IMR-90 (cell line): ENCODE data around the gene MIER2. TPM values are rescaled to one million over a fixed set of nuclear protein-coding genes. Genes with fewer than 3 reads are reported as not detected.

ENCODE experiments used
- ATAC-seq: fragments of 200-7000 bp; cut with Tn5 transposase; 2 replicates; pipeline ENCODE4 v1.9.1; 2020; ENCODE audit warnings: low read depth, mild to moderate bottlenecking, moderate library complexity
- BruUV-seq: library from RNA; stranded (reverse); fragments of 400-500 nt; replicated peaks from 2 replicates; lab custom pipeline; 2021; lab: Mats Ljungman, UMichigan
- CTCF ChIA-PET: fragments of 300-600 bp; formaldehyde crosslinking; extraction: SDS; loops from one replicate; lab custom pipeline; 2021; ENCODE audit warnings: antibody characterized with exemption; lab: Yijun Ruan, JAX
- POLR2A ChIA-PET: fragments of 300-600 bp; sonication (Branson Sonifier 250); formaldehyde crosslinking; loops from one replicate; lab custom pipeline; 2022; ENCODE audit warnings: antibody characterized with exemption; ENCODE audit not compliant: unreplicated experiment; lab: Charles Lee
- DNase-seq: peaks from one replicate; pipeline ENCODE4 v3.0.0; 2013
- H2AFZ ChIP-seq: replicated peaks from 2 replicates; pipeline ENCODE3; 2013; ENCODE audit warnings: low read length, mild to moderate bottlenecking; ENCODE audit not compliant: poor library complexity
- H2AK5ac ChIP-seq: 2 replicates; pipeline ENCODE4 v1.6.1; 2013; ENCODE audit warnings: low read depth, low read length, inconsistent platforms
- H2AK9ac ChIP-seq: replicated peaks from 2 replicates; pipeline ENCODE3; 2013; ENCODE audit warnings: mild to moderate bottlenecking, low read depth, low read length, moderate library complexity; ENCODE audit not compliant: poor library complexity
- H2BK120ac ChIP-seq: 2 replicates; pipeline ENCODE4 v1.6.1; 2013; ENCODE audit warnings: low read depth, low read length, inconsistent platforms
- H2BK15ac ChIP-seq: 3 replicates; pipeline ENCODE4 v1.6.1; 2013; ENCODE audit warnings: low read depth, low read length, inconsistent platforms
- H2BK20ac ChIP-seq: 2 replicates; pipeline ENCODE4 v1.6.1; 2013; ENCODE audit warnings: low read depth, mild to moderate bottlenecking, inconsistent platforms, low read length, moderate library complexity
- H2BK5ac ChIP-seq: 2 replicates; pipeline ENCODE4 v1.6.1; 2013; ENCODE audit warnings: mild to moderate bottlenecking, low read depth, low read length, inconsistent platforms; ENCODE audit not compliant: poor library complexity, severe bottlenecking
- H3K14ac ChIP-seq: replicated peaks from 2 replicates; pipeline ENCODE4 v1.6.1; 2013; ENCODE audit warnings: low read depth, low read length, inconsistent platforms
- H3K18ac ChIP-seq: 2 replicates; pipeline ENCODE4 v1.6.1; 2013; ENCODE audit warnings: low read depth, low read length, control low read depth
- H3K23ac ChIP-seq: 2 replicates; pipeline ENCODE4 v1.6.1; 2013; ENCODE audit warnings: low read depth, low read length, inconsistent platforms
- H3K27ac ChIP-seq: 2 replicates; pipeline ENCODE4 v1.5.1; 2013; ENCODE audit warnings: mild to moderate bottlenecking, control low read depth, low read length; ENCODE audit not compliant: insufficient read depth
- H3K27me3 ChIP-seq: 2 replicates; pipeline ENCODE4 v1.6.1; 2013; ENCODE audit warnings: low read length; ENCODE audit not compliant: control insufficient read depth, insufficient read depth
- H3K36me3 ChIP-seq: 2 replicates; pipeline ENCODE4 v1.6.1; 2013; ENCODE audit warnings: low read length, mixed read lengths; ENCODE audit not compliant: control insufficient read depth, insufficient read depth
- H3K4ac ChIP-seq: 2 replicates; pipeline ENCODE4 v1.6.1; 2013; ENCODE audit warnings: low read depth, low read length, inconsistent platforms
- H3K4me1 ChIP-seq: 2 replicates; pipeline ENCODE4 v1.6.1; 2013; ENCODE audit warnings: low read length, mixed read lengths; ENCODE audit not compliant: control insufficient read depth, insufficient read depth
- H3K4me2 ChIP-seq: 2 replicates; pipeline ENCODE4 v1.6.1; 2013; ENCODE audit warnings: low read depth, mild to moderate bottlenecking, control low read depth, low read length, moderate library complexity
- H3K4me3 ChIP-seq: 2 replicates; pipeline ENCODE4 v1.5.1; 2013; ENCODE audit warnings: low read depth, mild to moderate bottlenecking, control low read depth, low read length, moderate library complexity; ENCODE audit not compliant: insufficient read depth
- H3K56ac ChIP-seq: 2 replicates; pipeline ENCODE4 v1.6.1; 2013; ENCODE audit warnings: low read length, inconsistent platforms; ENCODE audit not compliant: insufficient read depth; ENCODE audit errors: extremely low read depth
- H3K79me1 ChIP-seq, 2 experiments: 2 replicates each; pipeline ENCODE4 v1.6.1; 2013; ENCODE audit warnings: low read length in 2 of 2, inconsistent platforms in 1 of 2, low read depth in 1 of 2
- H3K9ac ChIP-seq: 2 replicates; pipeline ENCODE4 v1.6.1; 2013; ENCODE audit warnings: low read depth, low read length, control low read depth
- H3K9me1 ChIP-seq: 2 replicates; pipeline ENCODE4 v1.6.1; 2013; ENCODE audit warnings: low read length, inconsistent platforms; ENCODE audit not compliant: insufficient read depth
- H3K9me3 ChIP-seq: 2 replicates; pipeline ENCODE4 v1.6.1; 2013; ENCODE audit warnings: low read length; ENCODE audit not compliant: control insufficient read depth, insufficient read depth
- H4K20me1 ChIP-seq: 2 replicates; pipeline ENCODE4 v1.6.1; 2013; ENCODE audit warnings: low read length, inconsistent platforms; ENCODE audit not compliant: insufficient read depth
- H4K5ac ChIP-seq: 2 replicates; pipeline ENCODE4 v1.6.1; 2013; ENCODE audit warnings: mild to moderate bottlenecking, low read depth, low read length, control low read depth
- H4K8ac ChIP-seq, 2 experiments: 2 replicates each; pipeline ENCODE4 v1.6.1; 2013; ENCODE audit warnings: low read depth in 2 of 2, low read length in 2 of 2, control low read depth in 1 of 2, inconsistent platforms in 1 of 2
- H4K91ac ChIP-seq: 2 replicates; pipeline ENCODE4 v1.6.1; 2013; ENCODE audit warnings: low read depth, low read length, inconsistent platforms; ENCODE audit not compliant: insufficient read depth
- BHLHE40 ChIP-seq: fragments of 150-350 bp; IDR thresholded peaks from 2 replicates; pipeline ENCODE4 v1.6.1; 2016; ENCODE audit warnings: mild to moderate bottlenecking, low read depth, low read length
- CEBPB ChIP-seq: IDR thresholded peaks from 2 replicates; pipeline ENCODE4 v1.6.1; 2012; ENCODE audit warnings: low read depth, low read length, improper control_type of control experiment
- CHD1 ChIP-seq: IDR thresholded peaks from 2 replicates; pipeline ENCODE4 v1.6.1; 2012; ENCODE audit warnings: low read depth, low read length, improper control_type of control experiment
- FOS ChIP-seq: fragments of 150-350 bp; IDR thresholded peaks from 2 replicates; pipeline ENCODE4 v1.6.1; 2016; ENCODE audit warnings: low read depth, low read length
- MAFK ChIP-seq: IDR thresholded peaks from 2 replicates; pipeline ENCODE4 v1.6.1; 2012; ENCODE audit warnings: low read depth, low read length, improper control_type of control experiment
- MAZ ChIP-seq: IDR thresholded peaks from 2 replicates; pipeline ENCODE4 v1.6.1; 2012; ENCODE audit warnings: low read depth, mild to moderate bottlenecking, low read length, improper control_type of control experiment, moderate library complexity, borderline replicate concordance
- MXI1 ChIP-seq: IDR thresholded peaks from 2 replicates; pipeline ENCODE4 v1.6.1; 2012; ENCODE audit warnings: low read depth, mild to moderate bottlenecking, low read length, moderate library complexity, borderline replicate concordance
- NFE2L2 ChIP-seq: fragments of 150-350 bp; IDR thresholded peaks from 2 replicates; pipeline ENCODE4 v1.6.1; 2016; ENCODE audit warnings: low read depth, mild to moderate bottlenecking, low read length
- RAD21 ChIP-seq: IDR thresholded peaks from 2 replicates; pipeline ENCODE4 v1.6.1; 2012; ENCODE audit warnings: low read length, improper control_type of control experiment
- RCOR1 ChIP-seq: IDR thresholded peaks from 2 replicates; pipeline ENCODE4 v1.6.1; 2012; ENCODE audit warnings: mild to moderate bottlenecking, low read length, improper control_type of control experiment; ENCODE audit not compliant: insufficient replicate concordance
- RFX5 ChIP-seq: IDR thresholded peaks from 2 replicates; pipeline ENCODE4 v1.8.0; 2012; ENCODE audit warnings: low read depth, mild to moderate bottlenecking, low read length, moderate library complexity
- SMC3 ChIP-seq: fragments of 150-350 bp; IDR thresholded peaks from 2 replicates; pipeline ENCODE4 v1.6.1; 2016; ENCODE audit warnings: low read depth, mild to moderate bottlenecking, antibody characterized with exemption, low read length, moderate library complexity
- WGBS, 2 experiments: methylation state at CpG; one replicate each; pipeline versions ENCODE4 v1.1.5 to v1.1.7; 2013; ENCODE audit warnings: missing lambda C conversion rate in 2 of 2; ENCODE audit not compliant: insufficient read length in 1 of 2; ENCODE audit errors: extremely low coverage in 2 of 2; 5-methylcytosine and 5-hydroxymethylcytosine counted together
- dilution Hi-C: fragments of 300-500 bp; cut with HindIII; formaldehyde crosslinking; loops from one replicate; pipeline ENCODE4 v1.14.3; 2018; ENCODE audit warnings: low sequenced_read_pairs; ENCODE audit not compliant: unreplicated experiment
- in situ Hi-C: fragments of 300-500 bp; cut with MboI; formaldehyde crosslinking; loops from 3 replicates; pipeline ENCODE4 v1.14.3; 2019; ENCODE audit warnings: low sequenced_read_pairs, inconsistent platforms, mixed read lengths
- intact Hi-C: fragments of 100-400 bp; cut with micrococcal nuclease; formaldehyde crosslinking; loops from 2 replicates; pipeline ENCODE4 v1.10.0; 2022
- polyA plus RNA-seq, 3 experiments: library from polyadenylated mRNA; depleted of rRNA; stranded (reverse); fragments of >200 nt; gene quantifications; 2 replicates each; pipeline ENCODE4 v1.2.3, GENCODE V29; 2012; ENCODE audit warnings: low replicate concordance in 1 of 3
- total RNA-seq: library from RNA; depleted of rRNA; stranded (reverse); fragments of >200 nt; gene quantifications from 2 replicates; pipeline ENCODE4 v1.2.3, GENCODE V29; 2012
- TF ChIP-seq, protein P1 (sequence below): fragments of 150-350 bp; IDR thresholded peaks from 2 replicates; pipeline ENCODE4 v1.6.1; 2017; ENCODE audit warnings: mild to moderate bottlenecking, antibody characterized with exemption, low read length, low read depth
- TF ChIP-seq, protein P2 (sequence below): fragments of 150-350 bp; IDR thresholded peaks from 2 replicates; pipeline ENCODE4 v1.6.1; 2016; ENCODE audit warnings: low read depth, mild to moderate bottlenecking, low read length, moderate library complexity, borderline replicate concordance

Gene MIER2
- total and polyA plus RNA-seq, 2 of the 4 experiments (the other 2 are of a cell fraction), result 28.0 to 28.4 TPM

DNA sequence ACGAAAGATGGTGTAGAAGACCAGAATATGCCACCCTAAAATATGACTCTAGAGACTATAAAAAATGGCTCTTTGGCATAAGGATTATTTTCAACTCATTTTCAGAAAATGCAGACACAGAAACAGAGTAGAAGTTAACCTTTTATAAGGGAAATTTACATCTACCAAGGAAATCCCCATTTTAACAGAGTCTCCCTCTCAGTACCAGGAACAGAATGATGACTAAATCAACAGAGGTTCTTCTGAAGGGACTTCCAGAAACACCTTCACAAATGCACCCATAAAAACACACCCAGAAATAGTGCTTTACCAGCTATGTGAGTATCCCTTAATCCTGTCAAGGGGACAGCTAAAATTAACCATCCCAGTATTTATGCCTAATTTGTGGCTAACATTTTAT, 82.5 kb downstream of the MIER2 start:
- BruUV-seq, result no TSS peak
- Histone ChIP-seq H3K4me1 (no peaks in the 10 kb centered on the region), H3K79me1 (no peaks in the 10 kb centered on the region), H3K4me2 (no peak overlapping the region), H3K9ac (no peak overlapping the region), H4K20me1 (no peaks in the 10 kb centered on the region), H2AFZ (no peak overlapping the region), H3K4me3 (no peak overlapping the region), H2AK5ac (no peak overlapping the region), H4K5ac (no peak overlapping the region), H2AK9ac (no peak overlapping the region), H3K56ac (no peak overlapping the region), H3K36me3 (no peaks in the 10 kb centered on the region), H3K9me1 (no peaks in the 10 kb centered on the region), H4K8ac (no peak overlapping the region), H3K23ac (no peak overlapping the region), H3K18ac (no peak overlapping the region), H3K27ac (no peak overlapping the region), H3K27me3 (peaks cover 15% of the 10 kb centered on the region), H3K4ac (no peak overlapping the region), H2BK120ac (no peak overlapping the region), H2BK5ac (no peak overlapping the region), H3K9me3 (no peaks in the 10 kb centered on the region), H4K91ac (no peak overlapping the region), H3K14ac (no peak overlapping the region), H2BK15ac (no peak overlapping the region), H2BK20ac (no peak overlapping the region)
- TF ChIP-seq CHD1, result no peak
- no peak for TF ChIP-seq MAZ
- no peak for TF ChIP-seq RCOR1
- TF ChIP-seq MXI1, result no peak
- TF ChIP-seq NFE2L2, result no peak
- no peak for TF ChIP-seq SMC3
- no peak for TF ChIP-seq BHLHE40
- TF ChIP-seq, protein P1, sequence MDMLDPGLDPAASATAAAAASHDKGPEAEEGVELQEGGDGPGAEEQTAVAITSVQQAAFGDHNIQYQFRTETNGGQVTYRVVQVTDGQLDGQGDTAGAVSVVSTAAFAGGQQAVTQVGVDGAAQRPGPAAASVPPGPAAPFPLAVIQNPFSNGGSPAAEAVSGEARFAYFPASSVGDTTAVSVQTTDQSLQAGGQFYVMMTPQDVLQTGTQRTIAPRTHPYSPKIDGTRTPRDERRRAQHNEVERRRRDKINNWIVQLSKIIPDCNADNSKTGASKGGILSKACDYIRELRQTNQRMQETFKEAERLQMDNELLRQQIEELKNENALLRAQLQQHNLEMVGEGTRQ, result no peak
- no peak for TF ChIP-seq FOS
- TF ChIP-seq, protein P2, sequence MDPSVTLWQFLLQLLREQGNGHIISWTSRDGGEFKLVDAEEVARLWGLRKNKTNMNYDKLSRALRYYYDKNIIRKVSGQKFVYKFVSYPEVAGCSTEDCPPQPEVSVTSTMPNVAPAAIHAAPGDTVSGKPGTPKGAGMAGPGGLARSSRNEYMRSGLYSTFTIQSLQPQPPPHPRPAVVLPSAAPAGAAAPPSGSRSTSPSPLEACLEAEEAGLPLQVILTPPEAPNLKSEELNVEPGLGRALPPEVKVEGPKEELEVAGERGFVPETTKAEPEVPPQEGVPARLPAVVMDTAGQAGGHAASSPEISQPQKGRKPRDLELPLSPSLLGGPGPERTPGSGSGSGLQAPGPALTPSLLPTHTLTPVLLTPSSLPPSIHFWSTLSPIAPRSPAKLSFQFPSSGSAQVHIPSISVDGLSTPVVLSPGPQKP, result no peak
- TF ChIP-seq RFX5, result no peak
- TF ChIP-seq CEBPB, result no peak
- TF ChIP-seq MAFK, result no peak
- TF ChIP-seq RAD21, result no peak
- CTCF ChIA-PET, result no interaction called here
- DNase-seq (no peak), ATAC-seq (no peak)
- WGBS, 2 experiments, result no CpG with 5 or more reads among the region's 1 CpG
- in situ Hi-C loops (no loop called here), dilution Hi-C loops (no loop called here), intact Hi-C loops (no loop called here)
- POLR2A ChIA-PET, result no interaction called here
